HL-60/S4 treated with phorbol 12-myristate 13-acetate at 8.2 ng/mL for 4 days and 3 days (cell line): ENCODE data around the gene KCNQ1.

ENCODE experiments used
- in situ Hi-C: fragments of 300-500 bp; cut with MboI; formaldehyde crosslinking; loops from 2 replicates; pipeline ENCODE4 v1.15.0; 2022; ENCODE audit warnings: low sequenced_read_pairs

The KCNQ1 gene

DNA sequence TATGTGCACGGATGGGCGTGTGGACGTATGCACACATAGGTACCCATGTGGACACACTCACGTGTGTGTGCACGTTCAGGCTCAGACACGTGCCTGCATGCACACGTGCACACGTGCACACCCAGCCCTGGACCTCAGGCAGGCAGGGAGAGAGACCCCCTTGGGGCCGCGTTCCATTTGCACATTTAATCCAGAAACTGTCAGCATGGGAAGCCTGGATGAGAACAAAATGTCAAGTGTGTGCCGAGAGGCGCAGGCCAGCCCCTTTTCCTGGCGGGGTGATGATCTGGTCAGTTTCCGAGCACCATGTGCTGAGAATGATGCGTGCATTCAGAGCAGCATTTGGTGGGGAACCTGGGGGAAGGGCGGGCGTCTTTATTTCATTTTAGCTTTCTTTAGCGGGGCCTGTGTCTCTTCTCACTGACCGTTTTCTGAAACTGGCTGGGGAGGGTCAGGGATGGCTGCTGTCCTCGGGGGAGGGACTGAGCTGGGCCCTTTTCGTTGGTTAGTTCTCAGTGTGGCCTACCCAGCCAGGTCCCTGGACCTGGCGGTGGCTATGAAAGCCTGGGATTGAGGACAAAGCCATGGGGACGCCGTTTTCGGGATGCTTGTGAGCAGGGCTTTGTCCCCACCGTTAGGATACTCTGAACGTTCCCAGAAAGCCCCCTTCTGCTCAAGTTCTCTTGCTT lies 96.3 kb downstream of the KCNQ1 start:
- in situ Hi-C loops, result no loop called here

DNA sequence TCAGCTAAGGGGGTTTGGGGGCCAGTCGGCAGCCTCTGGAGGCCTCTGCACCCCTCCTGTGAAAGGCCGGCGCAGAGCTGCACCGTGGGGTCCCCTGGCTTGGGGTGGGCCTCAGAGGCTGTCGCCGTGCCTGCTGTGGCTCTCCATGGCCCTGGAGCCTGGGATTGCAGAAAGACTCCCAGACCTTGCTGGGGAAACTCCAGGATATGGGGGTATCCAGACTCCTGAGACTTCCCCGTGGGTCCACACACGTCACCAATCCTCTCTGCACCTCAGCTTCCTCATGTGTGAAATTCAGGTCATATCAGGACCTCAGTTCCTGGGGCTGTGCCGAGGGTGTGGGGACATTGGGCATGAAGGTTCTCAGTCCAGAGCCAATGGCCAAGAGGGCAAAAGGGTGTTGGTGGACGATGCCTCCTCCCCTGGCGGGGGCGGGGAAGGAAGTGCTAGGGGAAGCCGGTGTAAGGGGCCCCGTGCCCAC lies 97.1 kb downstream of the KCNQ1 start:
- in situ Hi-C loops, result no loop called here

DNA sequence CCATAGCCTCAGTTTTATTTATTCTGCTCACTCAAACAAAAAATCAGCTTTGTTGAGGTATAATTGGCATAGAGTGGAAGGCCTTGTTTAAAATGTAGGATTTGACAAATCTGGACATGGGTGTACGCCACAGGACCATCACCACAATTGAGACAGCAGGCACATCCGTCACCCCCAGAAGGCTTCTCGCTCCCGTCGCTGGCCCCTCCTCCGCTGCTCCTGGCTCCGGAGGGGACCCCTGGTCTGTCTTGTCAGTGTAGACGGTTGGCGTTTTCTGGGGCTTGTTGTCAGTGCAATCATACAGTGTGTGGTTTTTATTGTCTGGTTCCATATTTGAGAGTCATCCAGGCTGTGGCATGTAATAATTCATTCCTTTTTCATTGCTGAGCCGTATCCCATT lies 97.6 kb downstream of the KCNQ1 start:
- in situ Hi-C loops, result no loop called here

DNA sequence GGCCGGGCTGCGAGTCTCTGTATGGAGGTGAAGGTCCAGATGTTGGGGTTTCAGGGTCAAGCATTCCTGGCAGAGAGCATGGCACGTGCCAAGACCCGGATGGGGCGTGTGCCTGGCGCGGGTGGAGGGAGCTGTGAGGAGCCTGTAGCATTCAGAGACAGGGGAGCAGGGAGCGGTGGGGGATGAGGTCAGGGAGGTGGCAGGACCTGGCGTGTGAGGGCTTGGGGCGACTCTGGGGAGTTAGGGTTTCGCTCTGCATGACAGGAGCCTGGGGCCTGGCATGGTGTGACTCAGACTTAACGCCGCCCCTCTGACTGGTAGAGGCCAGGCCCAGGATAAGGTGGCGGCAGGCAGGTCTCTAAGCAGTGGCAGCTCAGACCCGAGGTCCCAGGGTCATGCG lies 103.0 kb downstream of the KCNQ1 start:
- in situ Hi-C loops, result no loop called here

DNA sequence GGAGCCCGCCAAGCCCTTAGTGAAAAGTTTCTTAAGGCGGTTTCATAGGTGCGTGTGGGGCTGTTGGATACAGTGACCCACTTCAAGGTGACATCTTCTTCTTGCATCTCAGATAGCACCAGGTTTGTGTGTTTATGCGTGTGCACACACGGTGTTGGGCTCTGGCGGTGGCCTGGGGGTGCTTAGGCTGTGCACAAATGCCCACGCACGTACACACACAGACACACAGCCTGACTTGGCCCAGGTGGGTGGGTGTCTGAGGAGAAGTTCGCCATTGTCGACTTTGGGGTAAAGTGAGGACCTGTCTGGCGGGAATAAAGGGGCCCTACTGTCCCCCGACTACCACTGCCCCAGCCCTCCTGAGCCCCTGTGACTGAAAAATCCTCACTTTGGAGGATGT lies 103.8 kb downstream of the KCNQ1 start:
- in situ Hi-C loops, result no loop called here

DNA sequence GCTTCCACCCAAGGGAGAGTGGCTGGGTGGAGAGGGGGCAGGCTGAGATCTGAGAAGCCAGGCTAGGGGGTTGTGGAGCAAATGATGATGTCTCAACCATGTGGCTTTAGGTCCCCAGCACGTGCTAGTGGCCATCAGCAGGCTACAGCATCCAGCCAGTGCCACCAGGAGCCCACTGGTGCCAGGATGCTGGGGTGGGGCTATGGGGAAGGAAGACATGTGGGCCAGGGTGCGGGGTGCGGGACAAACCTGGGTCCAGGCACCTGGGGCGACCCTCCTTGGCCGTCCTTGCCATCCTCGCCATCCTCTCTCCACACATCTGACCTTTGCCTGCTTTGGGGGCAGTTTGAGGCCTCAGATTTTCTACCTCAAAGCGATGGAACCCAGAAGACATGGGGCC lies 104.3 kb downstream of the KCNQ1 start:
- in situ Hi-C loops, result no loop called here

DNA sequence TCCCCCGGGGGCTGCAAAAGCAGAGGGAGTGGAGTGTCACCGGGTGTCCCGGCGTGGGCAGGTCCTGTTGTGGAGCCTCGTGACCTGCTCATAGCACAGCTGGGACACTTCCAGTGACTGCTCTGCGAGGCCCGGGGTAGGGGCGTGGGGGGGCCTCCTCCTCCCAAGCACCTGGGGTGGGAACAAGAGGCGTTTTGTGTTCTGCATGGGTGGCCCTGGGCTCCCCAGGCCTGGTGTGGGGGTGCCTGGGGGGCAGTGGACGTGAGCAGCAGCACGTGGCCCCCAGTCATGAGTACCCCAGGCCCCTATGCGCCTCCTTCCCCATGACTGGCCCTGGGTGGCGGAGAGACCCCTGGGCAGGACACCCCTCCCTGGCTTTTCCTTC lies 104.7 kb downstream of the KCNQ1 start:
- in situ Hi-C loops, result no loop called here

DNA sequence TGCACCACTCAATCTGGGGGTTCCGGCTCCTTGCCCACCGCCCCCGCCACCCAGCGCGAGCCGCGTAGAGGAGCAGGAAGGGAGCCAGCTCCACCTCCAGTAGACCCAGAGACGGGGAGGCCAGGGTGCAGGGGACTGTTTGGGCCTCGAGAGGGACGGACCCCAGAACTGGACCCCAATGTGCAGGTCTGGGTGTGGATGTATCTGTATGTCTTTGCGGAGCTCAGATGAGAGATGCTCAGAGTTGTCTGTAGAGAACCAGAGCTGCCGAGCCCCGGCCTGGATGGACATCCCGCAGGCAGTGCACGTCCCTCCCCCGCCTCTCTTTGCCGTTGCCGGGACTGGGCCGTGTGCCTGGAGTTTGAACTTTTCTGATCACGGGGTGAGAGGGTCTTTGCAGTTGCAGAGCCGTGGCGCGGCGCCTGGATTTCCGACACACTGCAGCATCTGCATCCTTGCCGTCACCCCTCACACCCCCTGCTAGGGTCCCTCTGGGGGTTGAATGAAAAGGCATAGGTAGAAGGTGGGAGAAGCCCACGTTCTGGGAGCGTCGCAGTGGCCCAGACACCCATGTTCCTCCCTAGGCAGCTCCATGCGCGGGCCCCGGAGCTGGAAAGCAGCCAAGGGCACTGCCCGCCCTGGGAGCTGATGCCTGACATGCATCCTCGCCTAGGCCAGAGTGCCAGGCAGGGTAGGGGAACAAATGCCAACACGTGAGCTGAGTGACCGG lies 105.2 kb downstream of the KCNQ1 start:
- in situ Hi-C loops, result no loop called here

DNA sequence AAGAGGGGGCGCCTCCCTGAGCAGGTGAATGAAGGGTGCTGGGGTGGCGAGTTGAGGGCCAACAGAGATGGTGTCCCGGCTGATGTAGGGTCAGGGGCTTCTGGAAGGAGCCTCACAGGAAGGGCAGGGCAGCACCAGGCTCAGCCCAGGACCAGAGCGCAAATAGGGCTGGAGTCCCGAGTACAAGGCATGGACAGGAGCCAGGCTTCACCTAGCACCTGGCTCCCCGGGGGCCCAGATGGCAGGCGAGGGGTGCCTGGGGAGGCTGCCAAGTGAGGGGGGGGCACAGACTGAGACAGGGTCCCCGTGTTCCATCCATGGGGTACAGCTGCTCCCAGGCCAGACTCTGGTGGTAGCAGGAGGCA lies 105.8 kb downstream of the KCNQ1 start:
- in situ Hi-C loops, result no loop called here

DNA sequence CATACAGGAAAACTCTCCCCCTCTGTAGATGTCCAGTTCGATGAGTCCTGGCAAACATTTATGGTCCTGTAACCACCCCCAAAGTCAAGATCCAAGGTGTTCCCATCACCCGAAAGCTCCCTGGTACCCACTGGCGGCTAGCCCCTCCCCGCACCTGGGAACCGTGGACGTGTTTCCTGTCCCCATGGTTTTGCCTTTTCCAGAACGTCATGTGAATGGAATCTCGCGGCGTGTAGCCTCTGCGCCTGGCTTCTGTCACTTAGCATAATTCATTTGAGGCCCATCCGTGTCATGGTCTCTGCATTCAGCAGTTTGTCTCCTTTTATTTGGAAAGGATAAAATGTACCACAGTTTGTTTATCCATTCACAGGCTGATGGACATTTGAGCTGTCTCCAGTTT lies 106.3 kb downstream of the KCNQ1 start:
- in situ Hi-C loops, result no loop called here

DNA sequence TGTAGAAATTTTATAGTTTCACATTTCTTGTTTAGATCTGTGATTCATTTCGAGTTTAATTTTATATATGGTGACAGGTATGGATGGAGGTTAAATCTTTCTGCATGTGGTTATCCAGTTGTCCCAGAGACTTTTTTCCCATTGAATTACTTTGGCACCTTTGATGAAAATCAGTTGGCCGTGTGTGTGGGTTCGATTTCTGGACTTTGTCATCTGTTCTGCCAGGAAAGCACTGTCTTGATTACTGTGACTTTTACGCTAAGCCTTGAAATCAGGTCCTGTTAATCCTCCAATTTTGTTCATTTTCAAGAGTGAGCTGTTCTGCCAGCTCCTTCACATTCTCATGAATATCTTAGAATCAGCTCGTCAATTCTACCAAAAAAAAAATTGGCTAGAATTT lies 107.4 kb downstream of the KCNQ1 start:
- in situ Hi-C loops, result no loop called here

DNA sequence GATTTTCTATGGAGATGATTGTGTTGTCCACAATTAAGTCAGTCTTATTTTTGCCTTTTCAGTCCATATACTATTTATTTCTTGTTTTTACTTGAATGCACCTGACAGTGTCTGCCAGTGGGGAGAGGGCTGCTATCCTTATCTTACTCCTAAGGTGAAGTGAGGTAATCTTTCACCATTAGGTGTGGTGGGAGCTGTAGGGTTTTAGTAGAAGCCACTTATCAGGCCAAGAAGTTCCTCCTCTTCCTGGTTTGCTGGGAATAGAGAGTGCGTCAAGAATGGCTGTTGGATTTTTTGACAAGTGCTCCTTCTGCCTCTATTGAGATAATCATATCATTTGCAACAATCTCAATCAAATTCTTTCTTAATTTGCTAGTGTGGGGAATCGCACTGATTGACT lies 108.4 kb downstream of the KCNQ1 start:
- in situ Hi-C loops, result no loop called here

DNA sequence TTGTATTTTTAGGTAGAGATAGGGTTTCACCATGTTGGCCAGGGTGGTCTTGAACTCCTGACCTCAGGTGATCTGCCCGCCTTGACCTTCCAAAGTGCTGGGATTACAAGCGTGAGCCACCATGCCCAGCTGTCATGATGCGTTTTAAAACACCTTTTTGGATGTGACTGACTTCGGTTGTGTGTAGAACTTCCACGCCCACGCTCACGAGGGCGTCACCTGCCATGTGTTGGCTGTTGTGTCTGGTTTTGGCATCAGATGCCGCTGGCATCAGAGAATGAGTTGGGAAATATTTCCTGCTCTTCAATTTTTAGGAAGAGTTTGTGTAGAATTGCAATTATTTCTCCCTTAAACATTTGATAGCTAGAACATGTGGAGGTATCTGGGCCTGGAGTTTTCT lies 109.1 kb downstream of the KCNQ1 start:
- in situ Hi-C loops, result no loop called here

DNA sequence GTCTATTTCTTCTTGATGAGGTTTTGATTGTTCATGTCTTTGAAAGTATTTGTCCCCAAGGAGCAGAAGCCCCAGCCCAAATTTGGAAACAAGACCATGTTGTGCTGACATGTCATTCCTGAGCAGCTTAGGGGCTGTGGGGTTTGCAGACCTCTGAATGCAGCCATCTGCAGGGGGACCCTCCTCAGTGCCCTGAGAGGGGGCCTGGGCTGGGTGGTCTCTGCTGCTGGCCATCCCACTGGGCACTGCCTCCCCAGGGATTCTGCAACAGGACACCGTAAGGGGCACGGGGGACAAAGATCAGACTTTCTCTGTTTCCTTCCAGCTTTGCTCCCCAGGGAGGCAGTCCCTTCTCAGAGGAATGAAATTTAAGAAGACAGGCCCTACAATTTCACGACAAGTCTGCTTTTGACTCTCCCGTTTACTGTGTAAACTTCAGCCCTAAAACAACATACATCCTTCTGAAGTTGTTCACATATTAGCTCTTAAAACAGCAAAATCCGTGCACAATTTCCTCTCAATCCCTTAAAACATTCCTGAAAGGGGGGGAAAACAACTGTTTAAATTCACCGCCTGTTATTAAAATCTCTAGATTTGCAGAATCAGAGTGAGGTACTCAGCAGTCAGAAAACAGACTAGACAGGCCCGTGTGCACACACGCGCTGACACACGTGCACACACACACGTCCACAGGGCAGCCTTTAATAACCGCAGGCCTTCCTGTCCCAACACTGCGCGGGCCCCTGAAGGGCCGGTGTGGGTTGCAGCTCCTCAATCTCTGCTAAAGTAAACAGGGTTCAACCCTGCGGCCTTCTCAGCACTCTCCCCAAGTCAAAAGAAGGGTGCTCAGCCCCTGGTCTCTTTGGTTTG lies 109.8 kb downstream of the KCNQ1 start:
- in situ Hi-C loops, result no loop called here

DNA sequence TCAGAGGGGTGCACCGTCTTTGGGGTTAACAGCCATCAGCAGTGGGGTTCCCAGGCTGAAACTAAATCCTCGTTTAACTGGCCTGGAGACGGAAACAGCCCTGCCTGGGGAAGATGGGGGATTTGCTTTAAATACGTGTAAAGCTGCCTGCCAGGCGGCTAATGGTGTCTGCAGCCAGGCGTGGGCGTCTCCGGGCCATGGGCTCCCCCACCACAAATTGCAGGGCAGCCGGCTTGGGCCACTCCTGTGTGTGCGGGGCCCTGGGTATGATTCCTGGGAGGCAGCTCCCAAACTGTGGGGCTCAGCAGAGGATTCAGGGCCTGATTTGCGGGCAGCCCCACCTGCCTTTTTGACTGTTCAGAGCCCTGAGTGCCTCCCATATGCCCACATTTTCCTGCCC lies 110.5 kb downstream of the KCNQ1 start:
- in situ Hi-C loops, result no loop called here

DNA sequence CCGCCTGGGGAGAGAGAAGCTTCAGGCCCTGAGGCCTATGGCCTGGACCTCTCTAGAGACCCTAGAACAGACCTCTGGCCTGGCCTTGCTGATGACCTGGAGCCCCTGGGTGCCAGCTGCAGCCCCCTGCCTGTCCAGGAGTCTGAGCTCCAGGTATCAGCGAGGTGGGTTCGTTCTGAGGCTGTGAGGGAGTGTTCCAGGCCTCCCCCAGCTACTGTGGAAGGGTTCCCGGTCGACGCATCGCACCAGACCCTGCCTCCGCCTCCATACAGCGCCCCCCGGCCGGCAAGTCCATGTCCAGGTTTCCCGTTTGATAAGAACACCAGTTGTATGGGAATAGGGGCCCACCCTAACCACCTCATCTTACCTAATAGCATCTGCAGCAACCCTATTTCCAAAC lies 111.1 kb downstream of the KCNQ1 start:
- in situ Hi-C loops, result no loop called here

DNA sequence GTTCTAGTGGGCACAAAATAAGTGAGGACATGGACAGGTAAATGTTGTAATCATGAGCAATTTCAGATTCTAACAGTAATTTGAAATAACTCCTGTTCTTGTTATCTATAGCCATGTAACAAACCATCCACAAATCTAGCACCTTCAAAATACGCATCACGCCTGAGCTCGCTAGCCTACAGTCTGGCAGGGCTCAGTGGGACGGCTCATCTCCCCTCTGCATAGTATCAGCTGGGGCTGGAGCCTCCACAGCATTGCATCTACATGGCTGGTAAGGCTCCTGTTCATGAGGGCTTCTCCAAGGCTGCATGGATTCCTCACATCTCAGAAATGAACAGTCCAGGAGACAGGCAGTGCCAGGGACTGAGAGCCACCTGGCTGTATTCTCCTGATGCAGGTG lies 112.6 kb downstream of the KCNQ1 start:
- in situ Hi-C loops, result no loop called here

DNA sequence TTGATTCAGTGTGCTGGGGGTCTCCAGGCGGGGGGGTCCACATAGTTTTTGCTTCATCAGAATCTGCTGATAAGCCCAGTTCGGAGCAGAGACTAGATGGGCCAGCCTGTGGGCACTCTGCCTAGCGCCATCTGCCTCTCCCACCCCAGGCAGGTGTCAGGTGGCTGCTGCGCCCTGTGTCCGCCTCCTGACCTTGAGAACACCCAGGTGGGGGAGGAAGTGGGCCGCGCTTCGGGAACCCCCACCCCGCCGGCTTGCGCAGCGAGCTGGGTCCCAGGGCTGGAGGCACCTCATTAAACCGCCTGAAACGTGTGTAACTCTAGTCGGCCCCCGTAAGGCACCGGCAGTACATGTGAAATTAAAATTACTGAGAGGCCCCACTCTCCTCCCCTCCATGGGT lies 113.6 kb downstream of the KCNQ1 start:
- in situ Hi-C loops, result no loop called here

DNA sequence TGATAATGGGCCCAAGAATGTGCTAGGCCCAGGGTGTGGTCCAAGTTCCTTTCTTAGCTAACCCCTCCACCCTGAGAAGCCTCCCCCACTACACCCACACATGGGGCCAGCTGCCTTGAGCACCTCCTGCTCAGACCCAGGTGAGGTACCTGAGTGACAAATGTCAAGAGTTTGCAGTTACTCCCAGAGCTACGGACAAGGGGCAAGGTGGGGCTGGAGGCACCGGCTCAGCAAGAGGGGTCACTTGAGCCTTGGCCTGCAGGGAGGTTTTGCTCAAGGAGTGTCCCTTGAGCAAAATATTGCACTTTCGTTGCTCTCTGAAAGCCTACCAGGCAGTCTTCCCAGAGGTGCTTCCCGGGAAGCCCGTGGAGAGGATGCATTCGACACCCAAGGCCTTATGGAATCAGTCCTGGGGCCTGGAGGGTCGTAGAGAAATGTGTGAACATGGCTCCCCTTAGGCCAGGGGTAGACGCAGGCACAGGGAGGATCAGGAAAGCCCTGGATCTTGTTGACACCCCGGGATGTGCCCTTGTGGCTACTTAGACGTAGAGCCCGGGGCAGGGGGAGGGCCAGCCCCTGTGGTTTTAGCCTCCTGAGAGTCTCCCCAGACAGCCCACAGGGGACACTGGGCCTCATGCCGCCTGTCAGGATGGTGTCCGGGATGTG lies 114.2 kb downstream of the KCNQ1 start:
- in situ Hi-C loops, result no loop called here

DNA sequence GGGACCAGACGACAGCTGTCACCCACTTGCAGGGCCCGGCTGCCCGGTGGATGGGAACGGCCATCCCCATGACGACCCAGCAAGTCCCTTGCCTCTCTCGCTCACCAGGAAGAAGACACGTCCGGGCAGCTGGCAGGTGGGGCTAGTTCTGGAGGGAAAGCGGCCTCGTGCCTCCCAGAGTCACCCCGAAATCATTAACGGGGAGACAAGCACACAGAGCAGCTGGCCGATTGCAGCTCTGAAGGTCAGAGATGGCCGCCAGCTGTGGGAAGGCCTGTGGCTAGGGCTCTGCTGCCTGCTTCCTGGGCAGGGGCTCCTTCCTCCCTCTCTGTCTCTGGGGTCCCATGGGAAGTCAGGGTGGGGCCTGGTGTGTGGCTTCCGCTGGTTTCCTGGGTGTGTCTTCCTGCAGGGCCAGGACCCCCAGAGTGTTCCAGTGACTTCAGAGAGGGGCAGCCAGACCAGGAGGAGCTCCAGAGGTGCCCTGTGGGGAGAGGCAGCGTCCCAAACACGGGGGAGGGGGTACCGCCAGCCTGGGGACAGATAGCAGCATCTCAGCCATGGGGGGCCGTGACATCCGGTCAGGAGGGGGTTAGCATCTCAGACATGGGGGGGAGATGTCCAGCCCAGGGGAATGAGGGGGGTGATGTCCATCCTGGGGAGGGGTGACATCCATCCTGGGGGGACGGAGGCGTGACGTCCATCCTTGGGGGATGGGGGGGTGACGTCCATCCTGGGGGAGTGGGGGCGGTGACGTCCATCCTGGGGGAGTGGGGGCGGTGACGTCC lies 114.9 kb downstream of the KCNQ1 start:
- in situ Hi-C loops, result no loop called here
